ENCODE measurements around the gene GNAQ.
"Not testable (repeated sequence)": the region's sequence is repeated elsewhere in the genome, so short reads cannot be mapped to it uniquely, and the experiment has no call there.

GNAQ gene

GRCh38 chr9:77896269-77896937 is 135.2 kb downstream of the GNAQ start:
- no peak for DNase-seq (ENCODE audit: low read depth, low spot score)
- H3K4me3 ChIP-seq (ENCODE audit: low read length), result no peak overlapping the region

GRCh38 chr9:77893706-77894105 is 137.9 kb downstream of the GNAQ start:
- no peak overlapping the region for H3K4me3 ChIP-seq (ENCODE audit: low read length)
- no peak for DNase-seq (ENCODE audit: low read depth, low spot score)

- no peak overlapping the region for H3K4me3 ChIP-seq (ENCODE audit: low read length)
- no peak for DNase-seq (ENCODE audit: low read depth, low spot score)
Observed at GRCh38 chr9:77892955-77893514, 138.6 kb downstream of the GNAQ start.

DNA sequence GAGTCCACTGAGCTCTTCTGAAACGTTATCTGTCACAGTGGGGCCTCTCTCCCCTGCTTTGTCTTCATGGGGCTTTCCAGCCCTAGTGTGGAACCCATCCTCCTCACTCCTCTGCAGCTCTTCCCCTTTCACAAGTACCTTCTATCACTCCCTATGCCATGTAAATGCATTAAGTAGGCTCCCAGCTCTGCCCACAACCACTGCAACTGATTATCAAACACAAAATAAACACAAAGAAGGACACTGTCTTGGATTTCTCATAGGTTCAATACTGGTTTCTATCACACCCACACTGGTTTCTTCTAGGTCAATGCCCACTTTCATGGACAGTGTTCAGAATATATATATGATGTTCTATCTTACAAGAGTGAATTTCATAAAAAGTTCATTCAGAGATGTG is 139.4 kb downstream of the GNAQ start:
- H3K4me3 ChIP-seq (ENCODE audit: low read length), result no peak overlapping the region
- no peak for DNase-seq (ENCODE audit: low read depth, low spot score)

DNA sequence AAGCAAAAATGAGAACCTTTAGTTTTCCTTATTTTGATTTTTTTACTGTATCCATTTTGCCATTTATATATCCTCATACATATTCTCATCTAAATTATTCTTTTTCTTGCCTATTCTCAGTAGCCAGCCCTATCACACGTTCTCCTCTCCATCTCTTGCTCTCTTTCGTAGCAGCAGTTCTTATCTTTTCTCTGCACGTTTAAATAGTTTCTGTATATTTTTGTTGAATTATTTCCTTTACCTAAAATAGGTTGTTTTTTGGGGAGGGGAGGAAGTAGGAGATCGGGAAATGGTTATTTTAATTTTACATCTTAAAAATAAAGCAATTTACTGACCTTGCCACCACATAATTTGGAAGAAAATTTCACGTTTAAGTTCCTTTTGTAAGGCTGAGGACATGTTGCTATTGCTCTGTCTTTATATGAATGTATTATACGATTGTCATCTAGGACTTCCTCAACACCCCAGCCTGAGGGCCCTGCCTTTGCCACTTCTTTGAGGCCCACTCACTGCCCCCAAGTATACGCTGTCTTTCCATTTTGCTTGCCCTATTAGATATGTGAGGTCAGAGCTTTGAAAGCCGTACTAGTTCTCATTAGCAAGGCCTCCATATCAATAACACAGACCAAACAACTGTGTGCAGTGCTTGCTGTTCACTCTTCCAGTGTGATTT is 140.3 kb downstream of the GNAQ start:
- no peak for DNase-seq (ENCODE audit: low read depth, low spot score)
- H3K4me3 ChIP-seq (ENCODE audit: low read length), result no peak overlapping the region

DNA sequence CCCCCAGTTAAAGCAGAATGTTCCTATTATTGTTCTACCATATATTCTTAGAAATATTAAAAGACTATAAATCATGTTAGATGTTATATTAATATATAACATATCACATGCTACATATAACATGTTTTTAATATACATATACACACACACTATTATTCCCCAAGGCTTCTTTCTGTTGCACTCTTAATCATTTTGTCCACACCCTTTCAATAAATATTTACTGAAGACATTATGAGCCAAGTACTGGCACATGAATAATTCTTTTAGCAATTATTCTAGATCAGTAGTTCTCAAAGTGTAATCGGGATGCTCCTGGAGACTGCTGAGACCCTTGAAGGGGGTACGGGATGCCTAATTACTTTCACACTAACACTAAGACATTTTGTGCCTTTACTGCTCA is 143.9 kb downstream of the GNAQ start:
- no peak for DNase-seq (ENCODE audit: low read depth, low spot score)
- H3K4me3 ChIP-seq (ENCODE audit: low read length), result no peak overlapping the region

- no peak overlapping the region for H3K4me3 ChIP-seq (ENCODE audit: low read length)
- no peak for DNase-seq (ENCODE audit: low read depth, low spot score)
Observed at GRCh38 chr9:77885104-77885672, 146.4 kb downstream of the GNAQ start.

DNA sequence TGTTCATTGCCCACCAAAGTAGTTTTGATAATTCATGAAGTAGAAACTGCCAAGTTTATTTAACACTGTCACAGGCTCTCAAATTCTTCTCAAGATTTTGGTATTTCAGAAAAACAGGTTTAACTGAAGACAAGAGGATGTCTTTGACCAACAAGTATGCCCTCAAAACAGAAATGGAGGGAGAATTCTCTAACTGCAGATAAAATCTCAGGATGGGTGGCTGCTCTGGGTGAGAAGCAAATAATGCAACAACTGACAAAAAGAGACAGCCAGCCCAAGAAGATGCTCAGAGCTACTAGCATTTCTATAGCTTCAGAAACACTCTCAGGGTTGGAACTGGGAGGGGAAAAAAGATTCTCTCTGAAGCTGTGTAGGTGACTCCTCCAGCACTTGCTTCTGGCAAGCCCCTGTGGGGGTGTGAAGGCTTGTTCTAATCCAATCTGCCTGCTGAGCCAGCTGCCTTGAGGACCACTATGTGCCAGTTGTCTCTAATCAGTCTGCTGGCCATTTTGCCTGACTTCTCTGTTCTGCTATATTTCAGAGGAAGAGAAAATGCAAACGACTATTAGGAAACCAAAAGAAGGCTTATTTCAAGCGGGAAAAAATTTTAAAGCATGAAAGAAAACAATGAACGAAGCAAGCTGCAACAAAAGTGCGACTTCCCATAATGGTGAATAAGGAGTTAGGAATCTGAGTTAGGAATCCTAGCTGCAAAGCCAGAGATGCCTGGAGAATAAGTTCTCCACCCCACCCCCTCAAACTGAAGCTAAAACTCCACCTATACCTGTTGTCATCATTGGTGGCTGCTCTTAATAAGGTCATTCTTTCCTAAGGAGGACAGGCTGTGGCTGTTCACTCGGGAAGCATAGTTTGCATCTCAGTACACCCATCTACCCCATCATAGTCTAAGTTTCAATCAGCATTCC is 147.5 kb downstream of the GNAQ start:
- DNase-seq (ENCODE audit: low read depth, low spot score), result no peak

GRCh38 chr9:77883133-77883532 is 148.5 kb downstream of the GNAQ start:
- DNase-seq (ENCODE audit: low read depth, low spot score), result no peak
- H3K4me3 ChIP-seq (ENCODE audit: low read length), result no peak overlapping the region

More for the DNA sequence above, 147.5 kb downstream of the GNAQ start:
- no peak overlapping the region for H3K4me3 ChIP-seq (ENCODE audit: low read length)

DNA sequence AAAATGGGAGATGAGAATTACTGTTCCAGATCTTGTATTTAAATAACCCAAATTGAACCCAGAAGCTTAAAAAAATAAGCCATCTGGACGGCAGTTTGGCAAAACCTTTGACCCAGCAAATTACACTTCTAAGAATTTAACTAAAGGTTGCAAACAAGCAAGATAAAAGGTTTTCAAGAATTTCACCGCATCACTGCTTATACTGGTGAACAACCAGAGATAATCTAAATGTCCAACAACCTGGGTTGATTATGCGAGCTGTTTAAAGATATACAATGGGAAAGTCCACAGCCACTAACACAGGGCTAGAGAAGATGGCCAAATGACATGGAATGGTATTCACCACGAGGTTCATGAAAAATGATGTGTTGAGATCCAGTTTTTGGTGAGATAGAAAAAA is 149.3 kb downstream of the GNAQ start:
- H3K4me3 ChIP-seq (ENCODE audit: low read length), result no peak overlapping the region
- no peak for DNase-seq (ENCODE audit: low read depth, low spot score)

DNA sequence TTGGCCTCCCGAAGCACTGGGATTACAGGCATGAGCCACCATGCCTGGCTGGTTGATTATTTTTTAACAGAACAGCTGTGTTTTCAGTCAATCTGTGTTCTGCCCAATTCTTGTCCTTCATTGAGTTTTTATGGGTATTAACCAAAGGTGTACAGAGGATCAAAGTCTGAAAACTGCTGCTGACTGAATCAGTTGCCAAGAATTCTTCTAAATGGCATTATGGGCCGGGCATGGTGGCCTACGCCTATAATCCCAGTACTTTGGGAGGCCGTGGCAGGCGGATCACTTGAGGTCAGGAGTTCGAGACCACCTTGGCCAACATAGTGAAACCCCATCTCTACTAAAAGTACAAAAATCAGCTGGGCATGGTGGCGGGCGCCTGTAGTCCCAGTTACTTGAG is 150.0 kb downstream of the GNAQ start:
- H3K4me3 ChIP-seq (ENCODE audit: low read length); DNase-seq (ENCODE audit: low read depth, low spot score): not testable (repeated sequence)

DNA sequence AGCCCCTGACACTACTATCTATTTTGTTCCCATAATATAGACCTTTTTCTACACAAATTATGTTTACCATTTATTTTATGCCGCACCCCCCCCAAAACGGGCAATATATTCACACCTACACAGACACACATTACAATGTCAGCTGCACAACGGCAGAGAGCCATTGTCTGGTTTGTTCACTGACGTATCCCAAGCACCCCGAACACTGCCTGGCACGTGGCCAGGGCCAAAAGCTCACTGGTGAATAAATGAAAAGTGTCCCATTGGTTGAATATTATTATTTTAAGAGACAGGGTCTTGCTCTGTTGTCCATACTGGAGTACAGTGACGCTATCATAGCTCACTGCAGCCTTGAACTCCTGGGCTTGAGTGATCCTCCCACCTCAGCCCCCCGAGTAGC is 150.5 kb downstream of the GNAQ start:
- DNase-seq (ENCODE audit: low read depth, low spot score), result no peak
- no peak overlapping the region for H3K4me3 ChIP-seq (ENCODE audit: low read length)

DNA sequence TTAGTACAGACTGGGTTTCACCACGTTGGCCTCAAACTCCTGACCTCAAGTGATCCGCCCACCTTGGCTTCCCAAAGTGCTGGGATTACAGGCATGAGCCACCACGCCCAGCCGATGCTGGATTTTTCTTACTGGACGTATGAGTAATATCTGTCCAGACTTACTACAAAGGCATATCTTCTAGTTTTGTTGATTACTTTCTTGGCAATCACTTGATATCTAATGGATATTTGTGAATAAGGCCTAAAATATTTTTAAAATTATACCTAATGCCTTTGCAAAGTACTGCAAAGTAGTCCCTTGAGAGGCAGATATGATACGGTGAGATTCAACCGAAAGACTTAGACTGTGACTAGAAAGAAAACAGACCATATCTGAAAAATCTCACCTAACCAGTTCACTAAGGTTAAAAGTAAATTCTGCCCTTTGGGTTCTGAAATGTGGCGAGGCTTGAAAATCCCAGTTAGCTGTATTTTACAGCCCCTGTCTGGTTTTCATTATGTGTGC is 152.1 kb downstream of the GNAQ start:
- DNase-seq (ENCODE audit: low read depth, low spot score), result no peak
- no peak overlapping the region for H3K4me3 ChIP-seq (ENCODE audit: low read length)

DNA sequence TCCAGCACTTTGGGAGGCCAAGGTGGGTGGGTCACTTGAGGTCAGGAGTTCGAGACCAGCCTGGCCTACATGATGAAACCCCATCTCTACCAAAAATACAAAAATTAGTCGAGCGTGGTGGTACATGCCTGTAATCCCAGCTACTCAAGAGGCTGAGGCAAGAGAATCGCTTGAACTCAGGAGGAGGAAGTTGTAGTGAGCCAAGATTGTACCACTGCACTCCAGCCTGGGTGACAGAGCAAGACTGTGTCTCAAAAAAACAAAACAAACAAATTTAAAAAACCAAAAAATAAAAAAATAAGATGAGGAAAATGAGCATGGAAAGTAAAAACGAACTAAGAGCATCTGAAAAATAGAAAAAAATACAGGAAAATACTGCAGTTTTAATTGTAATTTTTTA is 152.8 kb downstream of the GNAQ start:
- not testable (repeated sequence) for DNase-seq (ENCODE audit: low read depth, low spot score); H3K4me3 ChIP-seq (ENCODE audit: low read length)

DNA sequence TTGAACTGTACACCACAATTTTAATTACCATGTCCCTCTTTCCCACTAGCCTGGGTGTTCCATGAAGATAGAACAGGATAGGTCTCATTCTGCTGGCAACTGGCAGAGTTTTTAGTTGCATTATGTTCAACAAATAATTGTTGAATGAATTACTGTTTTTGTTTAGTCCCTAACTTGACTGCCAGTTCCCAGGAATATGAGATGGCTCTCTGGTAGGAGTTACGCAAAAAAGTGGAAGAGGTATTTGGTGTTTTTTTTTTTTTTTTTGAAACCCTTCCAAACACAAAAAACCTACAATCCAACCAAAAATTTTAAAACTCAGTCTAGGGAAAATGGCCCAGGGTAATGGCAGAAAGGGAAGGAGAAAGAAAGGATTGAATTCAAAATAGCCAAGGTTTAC is 153.6 kb downstream of the GNAQ start:
- no peak overlapping the region for H3K4me3 ChIP-seq (ENCODE audit: low read length)
- no peak for DNase-seq (ENCODE audit: low read depth, low spot score)

GRCh38 chr9:77876590-77876989 is 155.0 kb downstream of the GNAQ start:
- no peak overlapping the region for H3K4me3 ChIP-seq (ENCODE audit: low read length)
- DNase-seq (ENCODE audit: low read depth, low spot score), result no peak

DNA sequence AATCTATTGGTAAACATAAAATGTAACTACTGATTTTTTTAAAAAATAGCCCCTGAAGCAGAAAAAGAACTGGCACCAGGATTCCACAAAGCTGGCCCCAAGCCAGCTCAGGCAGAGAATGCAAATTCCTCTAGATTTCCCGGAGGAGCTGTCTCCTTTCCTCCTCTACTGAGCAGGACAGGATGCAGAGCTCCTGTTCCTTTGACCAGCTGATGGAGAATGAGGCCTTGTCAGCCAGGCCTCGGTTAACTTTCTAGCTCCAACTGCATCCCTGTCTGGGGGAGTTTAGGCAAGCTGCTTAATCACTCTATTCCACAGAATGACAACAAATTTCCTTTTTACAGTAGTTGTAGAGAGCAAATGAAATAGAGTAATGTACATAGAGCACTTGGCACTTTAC is 155.5 kb downstream of the GNAQ start:
- no peak for DNase-seq (ENCODE audit: low read depth, low spot score)

DNA sequence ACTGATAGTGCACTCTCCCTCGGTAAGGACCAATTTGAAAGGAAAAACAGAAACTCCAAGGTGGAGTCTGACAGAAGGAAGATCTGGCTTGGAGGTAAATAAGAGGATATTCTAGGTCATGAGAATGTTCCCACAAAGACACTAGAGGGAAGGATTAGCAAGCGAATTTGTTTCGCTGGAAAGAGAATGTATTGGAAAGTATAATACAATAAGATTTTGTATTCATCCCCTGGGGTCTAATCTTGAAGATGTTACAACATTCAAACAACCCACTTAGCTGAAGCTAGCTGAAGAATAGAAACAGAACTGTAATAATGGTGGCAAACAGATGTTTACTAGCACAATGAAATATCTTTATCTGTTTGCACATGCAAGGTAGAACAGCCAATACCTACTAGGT is 158.7 kb downstream of the GNAQ start:
- no peak overlapping the region for H3K4me3 ChIP-seq (ENCODE audit: low read length)
- no peak for DNase-seq (ENCODE audit: low read depth, low spot score)

More for the DNA sequence above, 155.5 kb downstream of the GNAQ start:
- H3K4me3 ChIP-seq (ENCODE audit: low read length), result no peak overlapping the region

DNA sequence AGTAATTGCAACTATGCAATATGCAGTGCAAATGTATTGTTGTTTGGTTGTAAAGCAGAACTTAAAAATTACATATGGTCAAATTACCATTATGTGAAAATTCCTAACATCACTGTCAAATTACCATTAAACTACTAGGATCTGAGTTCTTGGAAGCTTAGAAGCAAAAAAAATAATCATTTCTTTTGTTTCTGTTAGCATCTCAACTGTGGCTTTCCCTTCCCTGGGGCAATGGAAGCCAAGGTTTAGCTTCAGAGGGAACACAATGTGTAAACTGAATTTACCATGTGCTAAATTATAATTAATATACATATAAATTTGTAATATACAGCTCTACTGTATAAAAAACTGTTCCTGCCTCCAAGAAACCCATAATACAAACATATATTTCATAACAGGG is 159.4 kb downstream of the GNAQ start:
- H3K4me3 ChIP-seq (ENCODE audit: low read length), result no peak overlapping the region

More for the DNA sequence above, 159.4 kb downstream of the GNAQ start:
- DNase-seq (ENCODE audit: low read depth, low spot score), result no peak

Data from Jurkat, Clone E6-1 (cell line).